ENCODE measurements around the gene RFX2.

DNA sequence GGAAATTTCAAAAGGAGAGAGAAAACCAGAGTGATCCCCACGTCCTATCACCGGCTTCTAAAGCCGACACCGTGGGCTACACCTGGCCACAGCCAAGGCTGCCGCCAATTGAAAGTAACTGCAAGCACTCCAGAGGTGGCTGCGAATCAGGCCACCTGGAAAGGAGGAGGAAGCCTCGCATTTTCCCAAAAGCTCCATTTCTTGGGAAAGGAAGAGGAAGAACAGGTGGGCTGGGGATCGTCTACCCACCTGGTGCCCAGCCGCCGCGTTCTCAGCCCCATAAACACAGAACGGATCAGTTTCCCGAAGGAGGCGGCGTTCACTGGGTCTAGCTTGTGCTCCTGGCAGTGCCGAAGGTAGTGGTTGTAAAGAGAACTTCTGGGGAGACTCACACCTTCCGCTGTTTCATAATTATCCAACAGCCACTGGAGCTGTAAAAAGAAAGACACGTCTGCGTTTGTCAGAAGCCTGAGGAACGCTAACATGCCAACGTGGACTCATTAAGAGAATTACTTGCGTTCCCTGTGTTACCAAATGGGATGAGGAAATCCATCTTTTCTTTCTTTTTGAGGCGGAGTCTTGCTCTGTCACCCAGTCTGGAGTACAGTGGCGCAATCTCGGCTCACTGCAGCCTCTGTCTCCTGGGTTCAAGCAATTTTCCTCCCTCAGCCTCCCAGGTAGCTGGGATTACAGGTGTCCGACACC is 94.3 kb downstream of the RFX2 start:
- TF ChIP-seq POLR2A (IDR thresholded peaks at IDR 0.05; ENCODE audit: low read depth, low read length) (no peak), POLR2AphosphoS5 (IDR thresholded peaks at IDR 0.05; ENCODE audit: low read depth, low read length) (no peak)
